HS-27A (cell line): Measurements from ENCODE around the gene MYO7B.

ENCODE experiments used
- DNase-seq: peaks from one replicate; pipeline ENCODE4 v3.0.0-alpha.2; 2012; ENCODE audit warnings: low read depth, missing footprints

Gene MYO7B

GRCh38 chr2:127650041-127650784 is 114.7 kb downstream of the MYO7B start:
- no peak for DNase-seq

- no peak for DNase-seq
These were observed 115.4 kb downstream of the MYO7B start for GRCh38 chr2:127650785-127651380.

- no peak for DNase-seq
These were observed 115.9 kb downstream of the MYO7B start for GRCh38 chr2:127651381-127651809.

GRCh38 chr2:127651971-127652550 is 116.6 kb downstream of the MYO7B start:
- no peak for DNase-seq

- DNase-seq, result no peak
These were observed 117.4 kb downstream of the MYO7B start for GRCh38 chr2:127652786-127653357.

GRCh38 chr2:127653421-127654083 is 118.1 kb downstream of the MYO7B start:
- no peak for DNase-seq

- DNase-seq, result no peak
These were observed 118.8 kb downstream of the MYO7B start for GRCh38 chr2:127654084-127654837.

GRCh38 chr2:127654838-127655175 is 119.3 kb downstream of the MYO7B start:
- DNase-seq, result no peak

- no peak for DNase-seq
These were observed 120.0 kb downstream of the MYO7B start for GRCh38 chr2:127655209-127656073.

- no peak for DNase-seq
These were observed 121.2 kb downstream of the MYO7B start for GRCh38 chr2:127656569-127657231.

- DNase-seq, result no peak
These were observed 121.7 kb downstream of the MYO7B start for GRCh38 chr2:127657232-127657595.

GRCh38 chr2:127658146-127658545 is 122.7 kb downstream of the MYO7B start:
- no peak for DNase-seq

- DNase-seq, result no peak
These were observed 123.3 kb downstream of the MYO7B start for GRCh38 chr2:127658641-127659407.

GRCh38 chr2:127659408-127660290 is 124.2 kb downstream of the MYO7B start:
- DNase-seq, result no peak

- DNase-seq, result no peak
These were observed 124.8 kb downstream of the MYO7B start for GRCh38 chr2:127660291-127660578.

- peak; percentile 74 for DNase-seq
These were observed 125.7 kb downstream of the MYO7B start for GRCh38 chr2:127661072-127661649.

GRCh38 chr2:127661949-127662510 is 126.5 kb downstream of the MYO7B start:
- peak; percentile 64 for DNase-seq

GRCh38 chr2:127662937-127663565 is 127.6 kb downstream of the MYO7B start:
- DNase-seq, result no peak
